DMS53 treated with DMSO at 0.1 percent for 48 hours (cell line): Measurements from ENCODE around the gene ZSCAN5A.
"Not testable (repeated sequence)": the region's sequence is repeated elsewhere in the genome, so short reads cannot be mapped to it uniquely, and the experiment has no call there.

Source experiments
- DNase-seq: peaks from one replicate; lab custom pipeline; 2025; ENCODE audit not compliant: unreplicated experiment; lab: John Stamatoyannopoulos, UW

Gene ZSCAN5A, protein sequence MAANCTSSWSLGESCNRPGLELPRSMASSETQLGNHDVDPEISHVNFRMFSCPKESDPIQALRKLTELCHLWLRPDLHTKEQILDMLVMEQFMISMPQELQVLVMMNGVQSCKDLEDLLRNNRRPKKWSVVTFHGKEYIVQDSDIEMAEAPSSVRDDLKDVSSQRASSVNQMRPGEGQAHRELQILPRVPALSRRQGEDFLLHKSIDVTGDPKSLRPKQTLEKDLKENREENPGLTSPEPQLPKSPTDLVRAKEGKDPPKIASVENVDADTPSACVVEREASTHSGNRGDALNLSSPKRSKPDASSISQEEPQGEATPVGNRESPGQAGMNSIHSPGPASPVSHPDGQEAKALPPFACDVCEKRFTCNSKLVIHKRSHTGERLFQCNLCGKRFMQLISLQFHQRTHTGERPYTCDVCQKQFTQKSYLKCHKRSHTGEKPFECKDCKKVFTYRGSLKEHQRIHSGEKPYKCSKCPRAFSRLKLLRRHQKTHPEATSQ

DNA sequence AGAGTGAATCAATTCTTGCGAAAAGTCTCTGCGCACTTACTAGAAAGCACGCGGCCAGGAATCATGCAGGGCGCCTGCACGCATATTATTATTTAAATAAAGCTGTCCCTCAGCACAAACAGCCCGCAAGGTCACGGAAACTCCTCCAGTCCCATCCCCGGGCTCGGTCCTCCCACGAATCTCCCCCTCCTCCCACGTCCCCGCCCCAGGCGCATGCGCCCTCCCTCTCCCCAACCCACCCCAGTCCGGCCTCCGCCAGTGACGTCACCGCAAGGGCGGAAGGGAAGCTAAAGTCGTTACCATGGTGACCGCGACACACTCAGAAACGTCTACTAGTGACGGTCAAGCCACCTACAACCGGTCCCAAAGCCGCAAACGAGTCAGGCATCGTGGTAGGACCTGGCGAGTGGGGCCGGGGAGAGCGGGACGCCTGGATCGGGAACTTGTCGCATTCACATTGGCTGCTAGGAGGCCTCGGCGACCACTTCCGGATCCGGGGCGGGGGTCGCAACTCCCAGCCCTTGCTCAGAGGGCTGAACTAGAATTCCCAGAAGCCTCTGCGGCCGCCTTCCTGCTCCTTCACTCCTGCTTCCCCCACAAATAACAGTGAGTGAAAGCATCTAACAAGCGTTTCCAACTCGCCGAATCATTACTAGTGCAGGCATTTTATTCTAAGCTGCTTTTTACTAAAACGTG lies at the start of gene ZSCAN5A:
ZSCAN5A (minus strand) TSS at position 459 of the 696 bp plus-strand sequence. CDS start 89,793 bp downstream, outside the sequence.
- DNase-seq = peak; percentile 92

DNA sequence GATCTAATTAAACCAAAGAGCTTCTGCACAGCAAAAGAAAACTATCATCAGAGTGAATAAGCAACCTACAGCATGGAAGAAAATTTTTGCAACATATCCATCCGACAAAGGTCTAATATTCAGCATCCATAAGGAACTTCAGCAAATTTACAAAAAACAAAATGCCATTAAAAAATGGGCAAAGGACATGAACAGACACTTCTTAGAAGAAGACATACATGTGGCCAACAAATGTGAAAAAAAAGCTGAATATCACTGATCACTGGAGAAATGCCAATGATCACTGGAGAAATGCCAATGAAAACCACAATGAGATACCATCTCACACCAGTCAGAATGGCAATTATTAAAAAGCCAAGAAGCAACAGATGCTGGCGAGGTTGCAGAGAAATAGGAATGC lies 46.2 kb upstream of the ZSCAN5A start:
- no peak for DNase-seq

DNA sequence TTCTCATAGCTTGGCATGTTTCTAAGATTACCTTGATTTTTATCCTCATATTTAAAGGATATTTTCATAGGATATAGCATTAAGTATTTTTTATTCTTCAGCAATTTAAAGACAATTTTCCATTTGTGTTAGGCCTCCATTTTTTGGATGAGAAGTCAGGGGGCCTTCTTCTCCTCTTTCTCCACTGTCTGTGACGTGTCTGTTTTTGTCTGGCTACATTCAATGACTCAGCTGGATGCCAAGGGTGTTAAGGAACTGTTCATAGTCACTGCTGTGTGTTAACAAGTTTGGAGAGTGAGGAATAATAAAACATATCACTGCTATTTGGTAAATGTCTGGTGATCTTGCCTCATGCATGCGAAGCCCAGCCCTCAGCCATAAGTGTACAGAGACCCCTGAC lies 42.3 kb upstream of the ZSCAN5A start:
- DNase-seq = no peak

DNA sequence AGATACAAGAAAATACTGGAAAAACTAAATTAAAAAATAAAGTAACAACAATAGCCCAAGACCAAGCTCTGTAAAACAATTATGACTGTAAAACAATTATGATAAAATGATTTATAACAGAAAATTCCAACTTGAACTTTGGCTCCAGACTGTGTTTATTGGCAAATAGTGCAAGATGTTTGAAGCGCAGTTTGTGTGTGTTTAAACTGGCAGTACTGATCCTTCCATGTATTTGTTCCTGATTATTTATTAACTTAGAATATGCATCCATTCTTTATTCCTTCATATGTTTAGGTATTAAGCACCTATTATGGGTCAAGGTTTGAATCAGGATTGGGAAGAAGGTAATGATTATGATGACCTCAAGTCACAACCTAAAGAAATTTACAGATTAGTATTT lies 40.9 kb upstream of the ZSCAN5A start:
- no peak for DNase-seq

DNA sequence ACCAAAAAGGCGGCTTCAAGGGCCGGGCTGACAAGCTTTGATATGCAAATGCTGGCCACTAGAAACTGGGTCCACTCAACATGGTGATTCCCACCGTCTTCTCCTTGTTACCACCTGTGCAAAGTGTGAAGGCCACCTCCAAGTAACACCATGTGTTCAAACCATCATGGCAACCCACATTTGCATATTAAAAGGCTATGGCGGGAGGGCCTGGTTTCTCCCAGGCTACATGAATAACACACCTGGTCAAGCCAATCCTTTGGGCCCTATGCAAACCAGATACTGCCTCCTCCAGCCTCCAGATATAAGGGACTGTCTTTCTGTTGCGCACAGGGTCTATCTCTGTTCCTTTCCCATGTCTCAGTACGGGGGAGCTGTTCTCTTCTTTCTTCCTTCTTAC lies 36.6 kb upstream of the ZSCAN5A start:
- DNase-seq = no peak

DNA sequence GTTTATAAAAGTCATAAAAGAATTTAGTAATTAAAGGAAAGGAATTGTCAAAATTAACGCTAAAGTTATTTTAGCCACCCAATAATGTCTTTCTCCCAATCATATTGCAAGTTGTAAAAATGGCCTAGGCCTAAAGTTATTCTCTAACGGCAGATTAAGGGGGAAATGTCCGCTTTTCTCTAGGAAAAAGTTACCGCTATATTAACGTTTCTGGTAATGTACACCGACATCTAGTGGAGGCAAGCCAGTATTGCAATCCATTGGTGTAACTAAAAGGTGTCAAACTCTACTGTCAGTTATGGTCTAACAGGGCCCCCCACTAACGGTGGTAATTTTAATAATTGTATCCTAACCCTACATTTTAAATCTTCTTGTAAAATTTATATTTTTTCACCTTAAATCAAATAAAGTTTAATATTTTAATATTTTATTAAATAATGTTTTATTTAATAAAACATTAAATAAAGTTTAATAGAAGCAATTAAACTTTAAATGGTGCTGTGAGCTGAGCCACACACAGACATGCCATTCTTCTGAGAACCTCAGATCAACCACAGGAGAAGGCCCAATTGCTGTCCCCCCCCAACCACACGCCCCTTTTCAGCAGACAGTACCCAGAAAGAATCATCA lies 35.9 kb upstream of the ZSCAN5A start:
- peak; percentile 30 for DNase-seq

DNA sequence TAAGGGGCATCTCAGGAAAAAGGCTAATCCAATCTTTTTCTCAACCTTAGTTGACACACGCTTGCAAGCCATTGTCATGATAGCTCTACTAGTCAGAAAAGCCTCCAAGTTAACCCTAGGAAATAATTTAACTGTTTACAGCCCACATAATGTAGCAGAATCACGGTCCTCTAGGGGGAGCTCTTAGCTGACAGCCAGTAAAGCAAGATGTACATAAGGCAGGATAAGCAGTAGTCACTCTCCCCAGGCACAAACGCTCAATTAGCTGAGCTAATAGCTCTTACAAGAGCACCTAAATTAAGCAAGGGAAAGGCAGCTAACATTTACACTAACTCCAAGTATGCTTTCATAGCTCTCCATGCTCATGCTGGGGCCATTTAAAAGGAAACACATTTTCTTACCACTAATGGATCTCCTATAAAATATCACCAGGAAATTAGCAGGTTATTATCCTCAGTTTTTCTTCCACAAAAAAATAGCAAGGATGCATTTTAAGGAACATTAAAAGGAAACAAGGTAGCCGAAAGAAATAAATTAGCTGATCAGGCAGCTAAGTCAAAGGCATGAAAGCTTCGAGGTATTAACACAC lies 33.7 kb upstream of the ZSCAN5A start:
- no peak for DNase-seq

DNA sequence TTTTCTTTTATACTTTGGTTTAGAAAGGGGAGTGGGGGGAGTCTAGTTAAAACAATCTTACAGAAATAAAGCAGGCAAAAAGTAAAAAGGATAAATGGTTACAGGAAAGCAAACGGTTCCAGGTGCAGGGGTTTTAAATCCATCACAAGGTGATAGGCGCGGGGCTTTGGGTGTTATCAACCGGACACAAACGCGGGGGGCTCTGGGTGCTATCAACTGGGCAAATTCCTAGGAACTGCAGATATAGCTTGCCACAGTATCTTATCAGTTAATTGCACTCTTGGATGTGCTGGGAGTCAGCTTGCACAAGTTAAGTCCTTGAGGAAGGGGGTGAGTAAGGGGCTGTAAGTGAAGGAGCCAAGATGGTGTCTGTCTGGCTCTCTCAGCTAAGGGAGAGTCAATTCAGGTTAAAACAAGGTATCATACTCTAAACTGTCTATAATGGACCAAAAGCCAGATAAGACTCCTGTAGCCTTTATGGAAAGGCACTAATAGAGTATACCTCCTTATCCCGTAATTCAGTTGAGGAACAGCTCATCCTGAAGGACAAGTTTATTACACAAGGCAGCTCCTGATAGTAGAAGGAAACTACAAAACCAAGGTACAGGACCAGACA lies 32.6 kb upstream of the ZSCAN5A start:
- no peak for DNase-seq

DNA sequence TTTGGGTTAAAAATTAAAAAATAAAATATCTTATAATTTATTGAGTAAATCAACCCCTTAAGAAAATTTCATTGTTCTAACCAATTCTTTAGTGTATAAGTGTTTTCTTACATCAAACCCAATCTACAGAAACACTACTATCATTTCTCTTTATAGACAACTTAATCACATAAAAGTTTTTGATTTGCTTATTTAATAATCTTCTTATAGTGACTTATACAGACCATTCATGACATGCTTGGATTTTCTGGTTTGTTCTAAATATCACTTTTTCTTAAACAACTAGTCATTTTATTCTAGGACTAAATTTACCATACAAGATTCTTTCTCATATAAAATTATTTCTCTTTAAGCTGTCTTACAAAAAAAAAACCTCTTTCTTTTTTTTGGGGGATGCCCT lies 27.3 kb upstream of the ZSCAN5A start:
- DNase-seq = no peak

DNA sequence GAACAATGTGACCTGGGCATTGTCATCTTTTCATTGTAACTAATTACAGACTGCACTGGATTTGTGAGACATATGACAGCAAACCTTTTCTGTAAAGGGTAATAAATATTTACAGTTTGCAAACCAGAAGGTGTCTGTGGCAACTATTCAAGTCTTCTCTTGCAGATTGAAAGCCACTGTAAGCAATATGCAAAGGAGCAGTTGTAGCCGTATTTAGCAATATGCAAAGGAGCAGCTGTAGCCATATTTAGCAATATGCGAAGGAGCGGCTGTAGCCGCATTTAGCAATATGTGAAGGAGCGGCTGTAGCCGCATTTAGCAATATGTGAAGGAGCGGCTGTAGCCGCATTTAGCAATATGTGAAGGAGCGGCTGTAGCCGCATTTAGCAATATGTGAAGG lies 24.4 kb upstream of the ZSCAN5A start:
- DNase-seq = not testable (repeated sequence)

DNA sequence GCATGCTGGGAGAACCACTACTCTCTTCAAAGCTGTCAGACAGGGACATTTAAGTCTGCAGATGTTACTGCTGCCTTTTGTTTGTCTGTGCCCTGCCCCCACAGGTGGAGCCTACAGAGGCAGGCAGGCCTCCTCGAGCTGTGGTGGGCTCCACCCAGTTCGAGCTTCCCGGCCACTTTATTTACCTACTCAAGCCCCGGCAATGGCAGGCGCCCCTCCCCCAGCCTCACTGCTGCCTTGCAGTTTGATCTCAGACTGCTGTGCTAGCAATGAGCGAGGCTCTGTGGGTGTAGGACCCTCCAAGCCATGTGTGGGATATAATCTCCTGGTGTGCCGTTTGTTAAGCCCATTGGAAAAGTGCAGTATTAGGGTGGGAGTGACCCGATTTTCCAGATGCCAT lies 22.4 kb upstream of the ZSCAN5A start:
- not testable (repeated sequence) for DNase-seq

DNA sequence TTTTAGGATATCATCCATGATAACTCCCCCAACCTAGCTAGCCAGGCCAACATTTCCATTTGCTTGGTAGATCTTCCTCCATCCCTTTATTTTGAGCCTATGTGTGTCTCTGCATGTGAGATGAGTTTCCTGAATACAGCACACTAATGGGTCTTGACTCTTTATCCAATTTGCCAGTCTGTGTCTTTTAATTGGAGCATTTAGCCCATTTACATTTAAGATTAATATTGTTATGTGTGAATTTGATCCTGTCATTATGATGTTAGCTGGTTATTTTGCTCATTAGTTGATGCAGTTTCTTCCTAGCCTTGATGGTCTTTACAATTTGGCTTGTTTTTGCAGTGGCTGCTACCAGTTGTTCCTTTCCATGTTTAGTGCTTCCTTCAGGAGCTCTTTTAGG lies 20.7 kb upstream of the ZSCAN5A start:
- DNase-seq = not testable (repeated sequence)

DNA sequence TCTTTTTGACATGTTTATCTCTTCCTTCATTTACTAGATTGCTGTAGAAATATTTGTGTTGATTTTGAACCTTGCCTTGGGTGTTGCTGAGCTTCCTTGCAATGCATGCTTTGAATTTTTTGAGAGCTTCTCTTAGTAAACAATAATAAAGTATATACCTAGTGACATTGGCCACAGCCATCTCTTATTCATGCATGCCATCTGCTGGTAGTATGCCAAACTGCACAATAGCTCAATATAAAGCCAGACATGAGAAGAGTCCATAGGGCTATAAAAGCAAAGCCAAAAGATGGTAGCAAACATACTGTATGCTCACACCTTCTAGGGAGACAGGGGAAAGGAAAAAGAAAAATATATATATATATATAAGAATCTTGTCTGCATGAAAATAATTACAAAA lies 18.9 kb upstream of the ZSCAN5A start:
- peak; percentile 57 for DNase-seq

DNA sequence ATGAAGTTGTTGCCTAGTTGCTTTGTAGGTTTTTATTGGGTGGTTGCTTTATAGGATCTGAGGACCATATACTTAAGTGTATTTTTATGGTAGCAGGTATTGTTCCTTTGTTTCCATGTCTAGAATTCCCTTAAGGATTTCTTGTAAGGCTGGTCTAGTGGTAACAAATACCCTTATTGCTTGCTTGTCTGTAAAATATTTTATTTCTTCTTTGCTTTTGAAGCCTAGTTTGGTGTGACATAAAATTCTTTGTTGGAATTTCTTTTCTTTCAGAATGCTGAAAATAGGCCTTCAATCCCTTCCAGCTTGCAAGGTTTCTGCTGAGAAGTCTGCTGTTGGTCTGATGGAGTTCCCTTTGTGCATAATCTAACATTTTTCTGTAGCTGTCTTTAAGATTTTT lies 18.1 kb upstream of the ZSCAN5A start:
- no peak for DNase-seq

DNA sequence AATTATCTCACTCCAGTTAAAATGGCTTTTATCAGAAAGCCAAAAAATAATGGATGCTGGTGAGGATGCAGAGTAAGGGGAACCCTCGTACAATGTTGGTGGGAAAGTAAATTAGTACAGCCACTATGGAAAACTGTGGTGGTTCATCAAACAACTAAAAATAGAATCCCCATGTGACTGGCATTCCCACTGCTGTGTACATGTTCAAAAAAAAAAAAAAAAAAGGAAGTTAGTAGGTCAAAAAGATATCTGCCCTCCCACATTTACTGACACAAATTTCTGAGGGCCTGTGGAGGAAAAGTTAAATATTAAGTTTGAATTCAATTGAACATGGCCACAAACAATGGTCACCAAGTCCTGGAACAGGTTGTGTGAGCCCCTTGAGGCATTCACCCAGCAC lies 9.8 kb upstream of the ZSCAN5A start:
- DNase-seq = no peak

DNA sequence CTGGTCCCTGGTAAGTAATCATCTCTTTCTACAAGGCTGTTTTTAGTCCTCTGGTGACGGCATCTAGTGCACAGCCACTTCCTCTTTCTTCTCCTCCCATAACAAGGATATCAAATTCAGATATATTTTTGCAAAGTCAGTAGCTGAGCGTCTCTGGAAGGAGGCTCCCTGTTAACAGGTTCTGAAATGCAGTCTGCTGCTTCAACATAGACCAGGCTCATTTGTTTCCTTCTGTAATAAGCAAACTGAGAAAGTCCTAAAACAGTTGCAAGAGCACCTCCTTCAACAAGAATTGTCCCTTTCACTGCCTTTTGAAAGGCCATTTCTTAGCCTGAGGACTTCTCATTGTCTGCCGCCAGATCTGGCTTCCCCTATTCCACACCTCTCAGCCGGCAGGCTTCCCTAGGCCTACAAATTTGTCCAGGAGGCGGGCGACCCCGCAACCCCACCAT lies 7.4 kb upstream of the ZSCAN5A start:
- no peak for DNase-seq

DNA sequence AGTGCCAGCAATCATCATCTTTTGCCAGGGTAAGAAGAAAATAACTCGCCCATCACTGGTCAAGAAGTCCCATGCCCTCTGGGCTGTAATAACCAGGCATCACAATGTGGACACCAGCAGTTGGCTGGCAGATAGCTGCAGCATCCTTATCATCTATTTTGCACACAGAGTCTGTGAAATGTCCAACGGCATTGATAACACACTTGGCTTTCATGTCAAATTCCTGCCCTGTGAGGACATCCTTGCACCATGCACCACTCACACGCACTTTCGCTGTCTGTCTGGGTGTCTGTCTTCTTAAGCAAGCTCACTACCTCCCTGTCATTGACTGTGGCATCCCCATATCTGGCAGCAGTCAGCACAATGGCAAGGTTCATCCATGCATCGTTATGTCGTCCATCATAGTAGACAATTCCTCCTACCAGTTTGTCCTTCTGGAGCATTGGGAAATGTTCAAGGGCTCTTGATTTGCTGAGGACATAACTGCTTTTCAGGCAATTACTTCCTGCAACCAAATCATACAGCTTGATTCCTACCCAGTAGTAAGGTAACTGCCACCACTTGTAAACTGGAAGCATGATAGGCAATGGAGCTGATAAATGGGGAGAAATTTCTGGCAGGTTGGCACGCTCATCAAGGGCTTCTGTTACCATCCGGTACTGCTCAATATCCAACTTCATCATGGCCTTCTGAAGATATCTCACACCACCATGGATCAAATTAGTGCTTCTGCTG lies 6.8 kb upstream of the ZSCAN5A start:
- DNase-seq = no peak

DNA sequence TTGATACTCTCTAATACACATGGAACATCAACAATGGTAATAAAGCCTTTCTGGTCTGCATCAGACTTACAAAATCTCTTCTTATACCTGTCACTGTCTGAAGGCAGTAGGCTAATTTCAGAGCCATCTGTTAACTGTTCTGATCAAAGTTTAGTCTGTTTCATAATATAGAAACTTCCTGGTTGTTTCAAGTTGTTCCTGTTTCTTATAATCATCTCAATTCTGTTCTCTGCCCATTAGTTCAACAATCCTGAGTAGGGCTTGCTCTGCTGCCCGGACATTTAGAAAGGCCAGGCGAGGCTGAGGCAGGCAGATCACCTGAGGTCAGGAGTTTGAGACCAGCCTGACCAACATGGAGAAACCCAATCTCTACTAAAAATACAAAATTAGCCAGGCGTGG lies 5.4 kb upstream of the ZSCAN5A start:
- DNase-seq = no peak

DNA sequence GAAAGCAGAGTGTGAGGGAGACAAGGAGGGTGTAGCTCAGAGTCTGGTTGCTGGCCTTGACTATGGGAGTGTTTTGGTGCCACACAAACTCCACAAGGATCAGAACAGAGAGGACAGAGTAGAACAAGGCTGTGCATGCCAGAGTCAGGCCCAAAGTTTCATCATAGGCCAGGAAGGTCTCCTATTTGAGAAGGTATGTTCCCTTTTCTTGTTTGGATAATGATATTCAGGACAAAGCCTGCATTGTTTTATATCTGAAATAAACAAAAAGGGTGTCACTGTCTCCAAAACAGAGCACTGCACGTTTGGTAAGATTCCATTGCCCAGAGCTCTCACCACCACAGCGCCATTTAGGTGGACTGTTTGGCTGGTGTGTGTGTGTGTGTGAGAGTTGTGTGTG lies 3.1 kb upstream of the ZSCAN5A start:
- no peak for DNase-seq

DNA sequence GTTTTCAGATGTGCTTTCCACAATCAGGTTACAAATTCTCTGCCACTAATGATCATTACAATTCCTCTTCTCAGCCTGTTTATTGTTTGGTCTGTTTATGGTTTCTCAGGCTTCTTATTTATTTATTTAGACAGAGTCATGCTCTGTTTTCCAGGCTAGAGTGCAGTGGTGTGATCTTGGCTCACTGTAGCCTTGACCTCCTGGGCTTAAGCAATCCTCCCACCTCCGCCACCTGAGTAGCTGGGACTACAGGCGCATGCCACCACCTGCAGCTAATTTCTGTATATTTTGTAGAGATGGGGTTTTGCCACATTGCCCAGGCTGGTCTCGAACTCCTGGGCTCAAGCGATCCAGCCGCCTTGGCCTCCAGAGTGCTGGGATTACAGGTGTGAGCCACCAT lies 2.1 kb upstream of the ZSCAN5A start:
- no peak for DNase-seq
